Measurements from ENCODE around the gene FAM181A.

The FAM181A gene

DNA sequence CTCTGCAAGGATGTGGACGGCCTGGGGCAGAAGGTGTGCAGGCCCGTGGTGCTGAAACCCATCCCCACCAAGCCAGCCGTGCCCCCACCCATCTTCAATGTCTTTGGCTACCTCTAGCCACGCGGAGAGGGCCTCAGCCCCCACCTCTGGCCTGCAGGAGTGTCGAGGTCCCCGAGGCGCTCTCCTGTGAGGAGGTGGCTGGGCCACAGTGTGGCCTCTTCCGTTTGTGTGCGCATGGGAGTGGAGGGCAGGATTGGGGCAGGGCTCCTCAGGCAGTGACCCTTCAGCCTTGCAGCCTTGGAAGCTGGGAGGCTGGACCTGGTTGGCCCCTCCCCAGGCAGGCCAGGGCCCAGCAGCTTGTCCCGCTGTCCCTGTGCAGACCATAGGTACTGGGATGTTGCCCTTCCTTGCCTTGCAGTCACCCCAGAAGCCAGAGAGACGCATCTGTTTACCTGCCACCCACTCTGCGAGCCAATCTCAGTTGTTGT lies 1.9 kb downstream of the FAM181A start:
- DNase-seq (ENCODE audit: low spot score) = no peak

DNA sequence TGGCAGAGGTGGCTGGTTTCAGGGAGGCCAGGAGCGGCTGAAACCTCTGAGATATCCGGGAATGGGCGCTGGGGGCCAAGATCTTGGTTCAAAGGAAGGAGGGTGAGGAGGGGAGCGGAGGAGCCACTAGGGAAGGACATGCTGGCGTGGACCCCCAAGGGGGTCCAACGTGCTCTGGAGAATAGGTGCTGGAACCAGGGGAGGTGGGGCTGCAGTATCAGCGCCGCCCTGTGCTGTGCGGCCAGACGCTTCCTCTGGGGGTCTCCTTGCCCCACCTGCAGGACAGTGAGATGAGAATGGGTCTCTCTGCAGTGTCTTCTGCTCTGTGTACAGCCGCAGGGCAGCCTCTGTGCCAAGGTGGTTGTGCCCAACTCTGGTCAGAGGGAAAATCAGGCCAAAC lies 2.5 kb downstream of the FAM181A start:
- DNase-seq (ENCODE audit: low spot score) = no peak

DNA sequence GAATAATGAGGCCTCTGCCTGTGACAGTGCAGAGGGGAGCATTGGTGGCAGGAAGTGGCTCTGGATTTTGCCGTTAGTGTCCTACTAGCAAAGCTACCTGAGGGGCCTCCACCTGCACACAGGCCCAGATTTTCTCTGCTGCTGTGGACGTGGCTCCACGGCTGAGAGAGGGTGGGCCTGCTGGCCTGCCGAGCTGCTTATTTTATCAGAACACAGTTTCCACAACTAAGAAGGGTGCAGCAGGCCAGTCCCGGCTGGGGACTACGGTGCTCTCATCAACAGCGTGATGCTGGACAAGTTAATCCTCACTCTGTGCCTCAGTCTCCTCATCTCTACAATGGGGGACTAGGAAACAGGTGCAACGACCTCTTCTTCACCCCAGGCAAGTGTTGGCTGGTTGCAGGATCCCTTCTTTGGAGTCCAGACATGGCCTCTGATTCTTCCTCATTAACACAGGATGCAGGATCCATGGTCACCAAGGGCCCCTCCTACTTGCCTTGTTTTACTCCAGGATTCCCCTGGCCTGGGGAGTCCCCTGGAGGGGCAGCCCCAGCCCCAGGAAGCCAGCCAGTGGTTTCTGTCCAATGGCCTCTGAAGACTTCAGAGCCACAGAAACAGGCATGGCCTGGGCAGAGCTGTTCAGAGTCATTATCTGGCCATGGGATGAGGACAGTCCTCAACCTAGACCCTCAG lies 3.3 kb downstream of the FAM181A start:
- DNase-seq (ENCODE audit: low spot score) = no peak

DNA sequence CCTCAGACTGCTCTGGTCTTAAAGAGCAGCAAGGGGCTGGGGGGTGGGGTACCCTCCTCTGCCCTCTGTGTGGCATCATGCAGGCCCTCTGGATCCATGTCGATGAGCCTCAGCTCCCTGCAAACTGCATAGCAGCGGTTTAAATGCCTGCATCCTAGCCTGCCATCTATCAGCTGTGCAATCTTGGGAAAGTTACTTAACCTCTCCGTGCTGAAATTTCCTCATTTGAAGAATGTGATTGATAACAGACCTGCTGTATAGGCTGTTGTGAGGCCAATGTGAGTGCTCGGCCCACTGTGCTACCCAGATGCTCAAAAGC lies 3.8 kb downstream of the FAM181A start:
- DNase-seq (ENCODE audit: low spot score) = no peak

DNA sequence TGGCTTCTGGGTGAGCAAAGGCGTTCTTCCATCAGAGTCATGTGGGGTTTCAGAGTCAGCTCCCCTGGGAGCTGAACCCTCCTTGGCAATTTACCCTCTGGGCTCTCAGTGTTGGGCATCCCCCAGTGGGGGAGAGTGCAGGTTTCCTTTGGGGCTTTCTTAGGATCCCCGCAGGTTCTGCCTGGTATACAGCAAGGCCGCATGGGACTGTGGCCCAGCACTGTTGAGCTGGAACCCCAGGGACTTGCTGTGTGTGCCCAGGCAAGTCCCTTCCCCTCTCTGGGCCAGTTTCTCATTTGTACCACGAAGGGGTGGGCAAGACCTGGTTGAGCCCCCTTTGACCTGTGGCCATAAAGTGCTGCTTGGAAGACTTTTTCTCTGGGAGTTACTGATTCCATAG lies 5.5 kb downstream of the FAM181A start:
- DNase-seq (ENCODE audit: low spot score) = no peak

DNA sequence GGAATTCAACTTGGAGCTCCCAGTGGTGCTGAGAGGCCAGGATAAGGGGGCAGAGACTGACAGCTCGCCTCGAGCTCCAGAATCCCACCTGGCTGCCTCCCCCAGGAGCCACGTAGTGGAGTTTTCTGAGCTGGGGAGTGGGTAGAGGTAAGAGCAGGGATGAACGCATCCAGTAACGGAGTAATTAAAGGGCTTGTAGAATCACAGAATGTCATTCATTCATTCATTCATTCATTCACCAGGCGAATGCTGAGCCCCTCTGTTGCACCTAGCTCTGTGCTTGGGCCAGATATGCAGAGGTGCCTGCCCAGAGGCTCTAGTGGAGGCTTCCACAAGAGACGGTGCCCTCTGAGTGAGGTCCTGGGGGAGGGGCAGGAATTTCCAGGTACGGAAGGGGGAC lies 8.1 kb downstream of the FAM181A start:
- DNase-seq (ENCODE audit: low spot score) = no peak

DNA sequence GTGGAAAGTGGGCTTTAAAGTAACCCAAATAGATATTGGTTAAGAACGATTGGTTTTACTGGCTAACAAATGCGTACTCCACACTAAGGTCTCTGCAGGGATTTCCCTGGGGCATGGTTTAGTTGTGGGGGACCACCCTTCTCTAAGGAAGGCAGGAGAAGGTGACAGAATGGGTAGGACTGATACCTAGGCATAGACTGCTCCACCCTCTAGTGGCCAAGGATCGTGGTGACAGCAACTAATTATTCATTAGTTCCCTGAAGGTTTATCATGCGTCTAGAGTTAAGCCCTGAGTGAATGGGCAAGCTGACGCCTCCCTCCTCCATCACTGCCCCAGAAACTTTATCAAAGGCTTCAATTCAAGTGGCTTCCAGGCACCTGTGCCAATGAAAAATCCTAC lies 9.1 kb downstream of the FAM181A start:
- DNase-seq (ENCODE audit: low spot score) = no peak

DNA sequence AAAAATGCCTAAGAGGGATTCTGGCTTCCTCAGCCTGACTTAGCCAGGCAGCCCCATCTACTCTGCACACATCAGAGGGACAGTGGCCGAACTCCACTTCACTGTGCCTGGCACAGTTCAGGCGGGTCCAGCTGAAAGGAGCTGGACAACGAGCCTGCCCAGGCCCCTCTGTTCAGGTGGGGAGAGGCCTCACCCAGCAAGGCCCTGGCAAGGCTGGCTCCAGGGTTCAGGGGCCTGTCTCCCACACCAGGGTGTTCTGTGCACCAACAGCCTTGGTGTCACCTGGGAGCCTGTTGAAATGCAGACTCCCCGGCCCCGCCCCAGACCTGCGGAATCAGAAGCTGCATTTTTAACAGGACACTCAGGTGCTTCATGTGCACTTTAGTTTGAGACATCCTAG lies 9.8 kb downstream of the FAM181A start:
- DNase-seq (ENCODE audit: low spot score) = no peak

DNA sequence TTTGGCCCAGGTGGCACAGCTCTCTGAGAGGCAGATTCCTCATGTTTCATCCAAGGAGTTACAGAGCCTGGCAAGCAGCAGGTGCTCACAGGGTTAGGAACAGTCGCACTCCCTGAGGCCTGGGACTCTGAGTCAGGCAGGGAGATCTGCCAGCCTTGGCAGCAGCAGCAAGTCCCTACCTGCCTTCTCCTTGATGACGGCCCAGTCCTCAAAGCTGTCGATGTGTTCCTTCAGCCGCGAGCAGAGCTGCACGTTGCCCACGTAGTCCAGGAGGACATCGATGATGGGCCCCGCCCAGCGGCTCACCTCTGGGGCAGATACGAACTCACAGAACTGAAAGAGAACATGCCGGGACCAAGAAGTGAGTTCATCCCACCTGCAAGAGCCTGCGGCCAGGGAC lies 10.4 kb downstream of the FAM181A start:
- DNase-seq (ENCODE audit: low spot score) = no peak

DNA sequence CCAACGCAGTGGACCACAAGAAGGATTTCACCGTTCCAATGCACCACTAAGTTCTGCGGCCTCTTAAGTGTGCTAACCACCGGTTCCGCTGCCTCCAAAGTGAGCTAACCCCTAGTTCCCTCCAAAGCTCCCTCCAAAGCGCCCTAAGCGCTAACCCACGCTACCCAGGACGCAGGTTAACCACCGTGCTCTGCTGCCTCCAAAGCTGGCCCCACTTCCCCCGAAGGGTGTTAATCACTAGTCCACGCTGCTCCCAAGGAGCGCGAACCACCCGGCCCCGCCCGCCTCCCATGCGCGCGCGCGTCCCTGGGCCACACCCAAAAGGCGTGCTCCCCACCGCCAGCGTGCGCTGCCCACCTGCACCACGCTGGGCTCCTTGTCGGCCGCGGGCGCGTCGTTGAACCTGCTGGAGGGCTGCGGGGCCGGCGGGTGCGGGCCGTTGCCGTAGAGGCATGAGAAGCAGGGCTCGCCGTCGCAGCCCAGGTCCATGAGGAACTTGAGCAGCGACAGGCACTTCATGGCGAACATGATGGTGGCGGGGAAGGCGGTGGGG lies 11.7 kb downstream of the FAM181A start:
- no peak for DNase-seq (ENCODE audit: low spot score)

DNA sequence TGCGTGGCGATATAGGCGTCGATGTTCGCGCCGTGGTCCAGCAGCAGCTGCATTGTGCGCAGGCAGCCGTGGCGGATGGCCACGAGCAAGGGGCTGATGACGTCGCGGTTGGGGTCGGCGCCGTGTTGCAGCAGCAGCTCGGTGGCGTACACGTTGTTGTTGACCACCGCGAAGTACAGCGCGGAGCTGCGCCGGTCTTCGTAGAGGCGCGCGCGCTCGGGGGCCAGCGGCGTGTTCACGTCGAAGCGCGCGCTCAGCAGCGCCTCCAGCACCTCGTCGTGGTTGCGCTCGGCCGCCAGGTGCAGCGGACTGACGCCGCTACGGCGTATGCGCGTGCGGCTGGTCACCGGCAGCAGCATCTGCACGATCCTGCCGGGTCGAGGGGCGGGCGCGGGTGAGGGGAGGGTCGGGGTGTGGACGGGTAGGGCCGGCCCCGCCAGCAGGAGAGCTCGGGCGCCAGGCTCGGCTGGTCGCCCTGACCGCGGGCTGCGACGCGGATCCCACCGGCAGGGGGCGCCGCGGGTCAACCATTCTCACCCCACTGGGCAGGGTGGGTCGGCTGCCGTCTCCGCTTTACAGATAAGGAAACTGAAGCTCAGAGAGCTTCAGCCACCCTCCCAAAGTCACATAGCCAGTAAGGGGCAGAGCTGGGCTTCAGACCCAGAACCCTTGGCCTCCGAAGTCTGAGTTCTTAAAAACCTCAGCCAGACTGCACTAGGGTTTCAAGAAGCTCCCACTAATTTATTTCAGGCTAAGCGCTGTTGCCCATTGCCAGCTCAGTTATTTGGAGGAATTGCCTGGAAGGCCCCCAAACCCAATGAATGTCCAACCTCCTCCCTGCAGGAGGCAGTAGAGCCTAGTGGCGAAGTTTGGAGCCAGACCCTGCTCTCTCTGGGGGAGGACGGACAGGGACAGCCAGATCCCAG lies 12.4 kb downstream of the FAM181A start:
- peak; percentile 88 for DNase-seq (ENCODE audit: low spot score)

DNA sequence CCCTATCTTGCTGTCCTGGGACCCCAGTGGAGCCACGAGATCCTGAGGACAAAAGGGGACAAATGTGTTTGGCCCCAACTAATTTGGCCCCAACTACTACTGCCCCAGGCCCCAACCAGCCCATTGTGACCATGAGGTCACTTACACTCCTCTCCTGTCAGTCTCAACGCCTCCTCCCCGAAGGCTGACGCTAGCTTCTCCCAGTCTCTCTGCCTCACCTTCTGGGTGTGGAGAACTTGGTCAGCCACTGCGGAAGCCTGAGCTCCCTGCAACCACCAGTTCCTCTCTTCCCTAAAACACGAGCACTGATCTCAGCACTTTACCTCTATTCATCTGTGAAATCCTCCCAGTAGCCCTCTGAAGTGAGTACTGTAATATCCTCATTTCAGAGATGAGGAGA lies 13.3 kb downstream of the FAM181A start:
- DNase-seq (ENCODE audit: low spot score) = no peak

DNA sequence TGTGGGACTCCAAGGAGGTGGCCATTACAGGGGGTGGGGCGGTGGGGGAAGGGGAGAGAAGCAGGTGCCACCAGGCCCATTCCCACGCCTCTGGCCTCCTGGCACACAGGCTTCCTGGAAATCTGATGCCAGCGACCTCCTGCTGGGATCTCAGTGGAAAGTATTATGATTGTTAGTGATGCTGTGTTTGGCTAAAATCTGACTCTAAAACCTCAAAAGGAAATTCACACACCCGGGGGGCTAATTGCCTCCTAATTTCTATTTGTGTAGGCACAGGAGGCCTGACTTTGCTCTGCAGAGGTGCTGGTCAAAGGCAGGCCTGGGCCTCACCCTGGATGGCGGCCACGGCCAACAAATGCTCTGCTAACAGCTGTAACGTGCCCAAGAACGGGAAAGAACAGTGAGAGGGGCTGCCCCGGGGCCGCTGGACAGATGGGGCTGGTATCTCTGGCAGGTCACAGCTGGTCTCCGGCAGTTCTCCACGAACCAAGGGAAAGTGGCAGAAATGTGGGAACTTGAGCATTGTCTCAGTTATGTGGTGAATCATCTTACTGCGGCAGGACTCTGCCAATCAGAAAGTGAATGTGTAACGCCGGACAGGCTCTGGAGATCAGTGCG lies 14.3 kb downstream of the FAM181A start:
- no peak for DNase-seq (ENCODE audit: low spot score)

DNA sequence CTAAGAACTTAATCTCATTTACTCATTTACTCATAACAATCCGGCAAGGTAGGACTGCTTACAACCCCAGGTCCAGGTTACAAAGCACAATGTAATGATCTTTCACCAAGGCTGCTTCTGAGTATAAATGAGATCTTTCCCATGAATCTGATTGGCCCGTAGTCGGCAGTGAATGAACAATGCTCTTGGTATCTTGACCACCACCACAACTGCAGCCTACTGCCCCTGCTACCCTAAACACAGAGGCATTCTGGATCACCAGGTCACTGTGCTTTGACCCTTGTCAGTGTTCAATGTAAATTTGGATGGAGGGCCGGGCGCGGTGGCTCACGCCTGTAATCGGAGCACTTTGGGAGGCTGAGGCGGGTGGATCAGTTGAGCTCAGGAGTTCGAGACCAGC lies 15.9 kb downstream of the FAM181A start:
- DNase-seq (ENCODE audit: low spot score) = no peak

DNA sequence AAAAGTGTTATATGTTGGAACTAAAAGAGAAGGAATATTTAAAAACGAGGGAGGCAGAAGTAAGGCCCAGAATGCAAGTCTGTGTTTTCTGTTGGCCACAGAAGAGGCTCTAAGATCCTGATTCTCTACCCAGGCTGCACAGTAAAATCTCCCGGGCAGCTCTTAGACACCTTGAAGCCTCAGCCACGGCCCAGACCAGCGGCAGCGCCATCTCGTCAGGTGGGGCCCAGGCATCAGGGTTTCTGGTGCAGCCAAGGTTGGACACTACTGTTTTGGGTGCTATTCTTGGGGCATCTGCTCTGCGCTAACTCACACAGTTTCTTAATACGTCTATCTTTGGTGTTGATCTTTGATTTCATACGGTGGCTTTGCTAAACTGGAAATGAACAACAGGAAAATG lies 16.8 kb downstream of the FAM181A start:
- no peak for DNase-seq (ENCODE audit: low spot score)

DNA sequence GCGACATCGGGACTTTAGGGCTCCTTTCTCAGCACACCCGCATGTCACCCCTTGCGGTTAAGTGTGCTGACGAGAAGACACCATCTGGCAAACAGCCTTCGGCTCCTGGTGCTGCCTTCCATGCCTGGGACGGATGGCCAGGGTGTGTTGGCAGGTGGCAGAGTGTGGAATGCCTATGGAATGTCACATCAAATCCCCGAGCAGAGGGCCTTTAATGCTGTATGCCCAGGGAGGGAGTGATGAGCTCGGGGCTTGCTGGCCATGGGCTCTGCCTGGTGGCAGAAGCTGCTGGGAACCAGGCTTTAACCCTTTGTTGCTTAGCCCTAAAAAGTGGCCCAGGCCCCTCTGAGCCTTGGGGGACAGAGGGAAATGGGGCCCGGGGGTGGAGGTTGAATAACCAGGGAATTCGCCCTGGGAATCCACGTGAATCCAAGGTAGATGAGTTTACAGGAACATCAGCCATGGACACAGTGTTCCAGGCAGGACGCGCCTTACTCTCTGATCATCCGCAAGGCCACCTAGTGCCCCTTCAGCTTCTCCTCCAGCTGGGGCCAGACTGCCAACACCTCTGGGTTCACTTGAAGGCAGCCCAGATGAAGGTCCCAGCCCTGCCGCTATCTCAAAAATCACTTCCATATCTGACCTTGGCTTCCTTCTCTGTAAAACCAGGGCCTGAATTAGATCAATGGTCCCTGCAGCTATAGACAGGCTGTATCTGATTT lies 17.4 kb downstream of the FAM181A start:
- no peak for DNase-seq (ENCODE audit: low spot score)

DNA sequence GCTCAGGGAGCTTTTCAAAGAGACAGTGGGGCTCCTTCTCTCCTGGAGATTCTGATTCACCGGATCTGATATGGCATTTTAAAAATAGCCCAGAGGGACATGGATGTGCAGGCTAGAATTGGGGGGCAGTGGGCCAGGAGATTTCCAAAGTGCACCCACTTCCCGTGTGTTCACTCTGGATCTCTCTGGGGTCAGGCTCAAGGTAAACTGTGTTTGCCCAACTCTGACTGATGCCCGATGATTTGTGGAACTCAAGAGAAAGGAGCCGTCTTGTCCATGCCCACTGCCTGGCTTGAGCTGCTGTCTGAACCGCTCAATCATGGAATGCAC lies 17.9 kb downstream of the FAM181A start:
- DNase-seq (ENCODE audit: low spot score) = no peak

DNA sequence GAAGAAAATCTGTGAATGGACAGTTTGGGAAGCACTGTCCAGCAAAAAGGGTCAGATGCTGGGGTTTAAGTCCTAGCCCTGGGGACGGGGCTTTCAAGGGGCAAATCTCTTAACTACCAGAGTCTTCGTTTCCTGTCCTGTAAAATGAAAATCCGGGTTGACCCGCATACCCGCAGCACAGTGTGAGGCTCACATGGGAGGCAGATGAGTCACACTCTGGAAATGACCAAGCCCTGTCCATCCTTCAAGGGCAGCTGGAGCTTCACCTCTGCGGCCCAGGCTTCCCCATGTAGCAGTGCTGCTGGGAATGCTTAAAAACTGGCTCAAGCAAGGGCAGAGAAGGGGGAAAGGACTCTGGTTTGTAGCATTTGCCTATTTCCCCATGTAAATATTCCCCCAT lies 19.0 kb downstream of the FAM181A start:
- no peak for DNase-seq (ENCODE audit: low spot score)

DNA sequence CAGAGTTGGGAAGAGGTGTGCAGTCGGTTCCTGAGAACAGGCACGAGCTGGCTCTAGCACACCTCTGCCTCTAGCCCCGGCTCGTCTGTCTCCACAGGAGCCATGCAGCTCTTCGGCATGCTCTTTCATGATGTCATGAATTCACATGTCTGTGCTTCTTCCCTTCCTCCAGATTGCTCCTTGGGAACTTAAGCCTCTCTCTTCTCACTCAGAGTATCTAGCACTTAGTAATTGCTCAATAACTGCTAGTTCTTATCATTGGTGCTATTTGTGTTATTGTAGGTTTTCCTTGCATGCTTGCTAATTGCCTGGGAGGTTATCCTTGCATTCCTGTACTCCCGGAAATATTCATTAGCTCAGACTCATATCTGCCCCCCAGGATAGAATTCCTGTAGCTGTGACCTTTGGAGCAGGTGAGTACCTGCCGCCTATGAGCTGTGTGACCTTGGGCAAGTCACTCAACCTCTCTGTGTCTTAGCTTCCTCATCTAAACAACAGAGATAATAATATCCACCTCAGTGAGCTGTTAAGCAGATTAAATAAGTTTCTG lies 19.5 kb downstream of the FAM181A start:
- peak; percentile 42 for DNase-seq (ENCODE audit: low spot score)

DNA sequence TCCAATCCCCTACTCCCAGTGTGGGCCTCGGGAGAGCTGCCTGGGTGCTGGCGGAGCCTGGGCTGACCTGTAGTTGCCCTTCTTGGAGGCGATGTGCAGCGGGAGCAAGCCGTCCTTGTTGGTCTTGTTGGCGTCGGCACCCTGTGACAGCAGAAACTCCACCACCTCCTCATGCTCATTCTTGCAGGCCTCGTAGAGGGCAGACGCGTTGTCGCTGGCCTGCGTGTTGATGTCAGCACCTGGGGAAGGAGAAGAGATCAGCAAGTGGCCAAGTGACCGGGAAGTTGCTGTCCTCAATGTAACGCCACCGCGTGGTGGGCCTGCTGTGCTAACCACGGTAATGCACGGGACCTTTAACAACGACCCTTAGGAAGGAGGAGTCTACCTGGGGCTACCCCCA lies 20.1 kb downstream of the FAM181A start:
- DNase-seq (ENCODE audit: low spot score) = no peak

DNA sequence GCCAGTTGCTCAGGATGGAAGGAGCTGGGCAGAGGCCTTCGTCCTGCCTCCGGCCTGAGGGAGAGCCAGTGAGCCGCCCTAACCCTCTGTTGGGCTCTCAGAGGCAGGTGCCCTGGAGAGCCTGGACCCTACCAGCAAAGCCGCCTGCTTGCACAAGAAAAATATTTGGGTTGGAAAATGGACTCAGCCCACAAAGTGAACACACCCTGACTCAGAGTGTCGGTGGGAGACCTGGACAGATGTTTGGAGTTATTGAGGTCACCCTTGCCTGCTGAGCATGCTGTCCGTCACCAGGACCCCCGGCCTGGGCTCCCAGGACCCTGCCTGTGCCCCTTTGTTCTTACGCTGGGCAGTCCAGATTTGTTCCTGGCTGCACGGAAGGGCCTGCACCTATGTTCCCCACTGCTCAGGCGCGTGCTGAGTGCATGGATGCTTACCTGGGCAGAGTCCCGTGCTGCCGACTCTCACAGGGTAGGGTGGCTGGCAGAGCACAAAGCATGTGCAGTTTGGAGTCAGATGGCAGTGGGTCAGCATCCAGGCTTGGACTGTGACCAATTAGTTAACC lies 22.4 kb downstream of the FAM181A start:
- no peak for DNase-seq (ENCODE audit: low spot score)

Measured in HuH-7.5 (cell line).